Measurements from ENCODE around the gene UFSP2. TPM values are rescaled to one million over a fixed set of nuclear protein-coding genes. Genes with fewer than 3 reads are reported as not detected.

UFSP2 gene
- total RNA-seq, 1 donor from 2014 or later, result 22.1 TPM

DNA sequence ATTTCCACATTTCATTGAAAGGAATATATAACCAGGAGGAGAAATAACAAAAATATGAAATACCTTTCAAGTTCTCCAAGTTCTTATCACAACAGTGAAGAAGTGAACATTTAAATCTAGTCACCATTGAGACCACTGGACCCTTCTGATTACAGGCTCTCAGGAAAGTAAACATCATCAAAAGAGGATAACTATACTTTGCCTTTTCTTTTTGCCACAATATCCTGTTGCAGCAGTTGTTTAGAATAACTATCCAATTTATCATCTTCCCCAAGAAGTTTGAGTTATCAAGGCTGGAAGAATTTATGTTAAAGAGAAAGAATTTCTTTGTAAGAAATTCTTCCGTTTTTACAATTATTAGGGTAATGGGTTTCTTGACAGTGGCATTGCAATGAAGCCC lies 33.6 kb downstream of the UFSP2 start:
- TF ChIP-seq, protein P1, sequence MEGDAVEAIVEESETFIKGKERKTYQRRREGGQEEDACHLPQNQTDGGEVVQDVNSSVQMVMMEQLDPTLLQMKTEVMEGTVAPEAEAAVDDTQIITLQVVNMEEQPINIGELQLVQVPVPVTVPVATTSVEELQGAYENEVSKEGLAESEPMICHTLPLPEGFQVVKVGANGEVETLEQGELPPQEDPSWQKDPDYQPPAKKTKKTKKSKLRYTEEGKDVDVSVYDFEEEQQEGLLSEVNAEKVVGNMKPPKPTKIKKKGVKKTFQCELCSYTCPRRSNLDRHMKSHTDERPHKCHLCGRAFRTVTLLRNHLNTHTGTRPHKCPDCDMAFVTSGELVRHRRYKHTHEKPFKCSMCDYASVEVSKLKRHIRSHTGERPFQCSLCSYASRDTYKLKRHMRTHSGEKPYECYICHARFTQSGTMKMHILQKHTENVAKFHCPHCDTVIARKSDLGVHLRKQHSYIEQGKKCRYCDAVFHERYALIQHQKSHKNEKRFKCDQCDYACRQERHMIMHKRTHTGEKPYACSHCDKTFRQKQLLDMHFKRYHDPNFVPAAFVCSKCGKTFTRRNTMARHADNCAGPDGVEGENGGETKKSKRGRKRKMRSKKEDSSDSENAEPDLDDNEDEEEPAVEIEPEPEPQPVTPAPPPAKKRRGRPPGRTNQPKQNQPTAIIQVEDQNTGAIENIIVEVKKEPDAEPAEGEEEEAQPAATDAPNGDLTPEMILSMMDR (conservative IDR thresholded peaks at IDR 0.05), result no peak
- peaks cover 14% of the 10 kb centered on the region for H3K4me1 Mint-ChIP-seq (ENCODE audit: unreplicated experiment)
- H3K4me3 Mint-ChIP-seq, result no peak overlapping the region
- H3K27ac Mint-ChIP-seq, result no peak overlapping the region
- no peak for DNase-seq (ENCODE audit: extremely low spot score, unreplicated experiment)
- H3K36me3 Mint-ChIP-seq, result peaks cover 3% of the 10 kb centered on the region
- H3K27me3 Mint-ChIP-seq, result peaks cover 3% of the 10 kb centered on the region
- H3K9me3 Mint-ChIP-seq, result peaks cover 17% of the 10 kb centered on the region

- H3K9me3 Mint-ChIP-seq, result peaks cover 17% of the 10 kb centered on the region
- peaks cover 12% of the 10 kb centered on the region for H3K4me1 Mint-ChIP-seq (ENCODE audit: unreplicated experiment)
- no peak overlapping the region for H3K27ac Mint-ChIP-seq
- peaks cover 3% of the 10 kb centered on the region for H3K36me3 Mint-ChIP-seq
- H3K27me3 Mint-ChIP-seq, result peaks cover 3% of the 10 kb centered on the region
- no peak for DNase-seq (ENCODE audit: extremely low spot score, unreplicated experiment)
- no peak overlapping the region for H3K4me3 Mint-ChIP-seq
- TF ChIP-seq, protein P1 (conservative IDR thresholded peaks at IDR 0.05), result no peak
Observed at GRCh38 chr4:185390941-185391340, 34.8 kb downstream of the UFSP2 start.

- TF ChIP-seq, protein P1 (conservative IDR thresholded peaks at IDR 0.05), result no peak
- Mint-ChIP-seq H3K36me3 (peaks cover 6% of the 10 kb centered on the region), H3K9me3 (peaks cover 17% of the 10 kb centered on the region), H3K4me3 (no peak overlapping the region), H3K27ac (no peak overlapping the region), H3K4me1 (ENCODE audit: unreplicated experiment) (peaks cover 9% of the 10 kb centered on the region), H3K27me3 (no peaks in the 10 kb centered on the region)
- no peak for DNase-seq (ENCODE audit: extremely low spot score, unreplicated experiment)
Observed at GRCh38 chr4:185387957-185388356, 37.8 kb downstream of the UFSP2 start.

- H3K27ac Mint-ChIP-seq, result no peak overlapping the region
- TF ChIP-seq, protein P1 (conservative IDR thresholded peaks at IDR 0.05), result no peak
- no peak overlapping the region for H3K4me3 Mint-ChIP-seq
Observed at GRCh38 chr4:185384930-185385331, 40.8 kb downstream of the UFSP2 start.

DNA sequence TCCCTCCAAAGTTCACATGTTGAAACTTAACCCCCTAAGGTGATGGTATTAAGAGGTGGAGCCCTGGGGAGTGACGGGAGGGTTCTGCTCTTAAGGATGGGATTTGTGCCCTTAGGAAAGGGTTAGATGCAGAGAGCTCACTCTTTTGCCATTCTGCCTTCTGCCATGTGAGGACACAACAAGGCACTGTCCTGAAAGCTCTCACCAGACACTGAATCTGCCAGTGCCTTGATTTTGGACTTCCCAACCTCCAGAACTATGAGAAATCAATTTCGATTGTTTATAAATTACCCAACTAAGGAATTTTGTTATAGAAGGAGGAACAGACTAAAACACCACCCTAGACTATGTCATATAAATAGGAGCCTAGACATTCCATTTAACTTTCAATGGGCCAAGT lies 41.7 kb downstream of the UFSP2 start:
- Mint-ChIP-seq H3K27ac (no peak overlapping the region), H3K36me3 (peaks cover 13% of the 10 kb centered on the region), H3K4me1 (ENCODE audit: unreplicated experiment) (peaks cover 9% of the 10 kb centered on the region), H3K27me3 (no peaks in the 10 kb centered on the region), H3K4me3 (no peak overlapping the region), H3K9me3 (peaks cover 14% of the 10 kb centered on the region)
- no peak for DNase-seq (ENCODE audit: extremely low spot score, unreplicated experiment)
- TF ChIP-seq, protein P1 (conservative IDR thresholded peaks at IDR 0.05), result no peak

More at GRCh38 chr4:185384930-185385331, 40.8 kb downstream of the UFSP2 start:
- H3K4me1 Mint-ChIP-seq (ENCODE audit: unreplicated experiment), result peaks cover 9% of the 10 kb centered on the region
- no peaks in the 10 kb centered on the region for H3K27me3 Mint-ChIP-seq
- H3K36me3 Mint-ChIP-seq, result peaks cover 13% of the 10 kb centered on the region
- no peak for DNase-seq (ENCODE audit: extremely low spot score, unreplicated experiment)
- peaks cover 14% of the 10 kb centered on the region for H3K9me3 Mint-ChIP-seq

GRCh38 chr4:185383451-185383850 lies 42.3 kb downstream of the UFSP2 start:
- peaks cover 13% of the 10 kb centered on the region for H3K9me3 Mint-ChIP-seq
- H3K4me1 Mint-ChIP-seq (ENCODE audit: unreplicated experiment), result peaks cover 9% of the 10 kb centered on the region
- no peak for DNase-seq (ENCODE audit: extremely low spot score, unreplicated experiment)
- H3K4me3 Mint-ChIP-seq, result no peak overlapping the region
- TF ChIP-seq, protein P1 (conservative IDR thresholded peaks at IDR 0.05), result no peak
- H3K36me3 Mint-ChIP-seq, result peaks cover 13% of the 10 kb centered on the region
- H3K27me3 Mint-ChIP-seq, result no peaks in the 10 kb centered on the region
- H3K27ac Mint-ChIP-seq, result no peak overlapping the region

Measured in type B pancreatic cell (in vitro differentiated cells).